Activated CD8-positive, alpha-beta memory T cell treated with anti-CD3 and anti-CD28 coated beads, Interleukin-2, amount 50 U/mL, for 24 hours (primary cell): Measurements from ENCODE around the gene EEF2KMT.
"Not testable (repeated sequence)": the region's sequence is repeated elsewhere in the genome, so short reads cannot be mapped to it uniquely, and the experiment has no call there.

Experiments
- DNase-seq: peaks from one replicate; pipeline ENCODE4 v3.0.0-alpha.2; 2020; ENCODE audit errors: extremely low read depth

The EEF2KMT gene

GRCh38 chr16:5070431-5071186 lies 27.0 kb downstream of the EEF2KMT start:
- DNase-seq, result no peak

- DNase-seq, result no peak
Measured at GRCh38 chr16:5069854-5070253, 27.7 kb downstream of the EEF2KMT start.

GRCh38 chr16:5069048-5069447 lies 28.5 kb downstream of the EEF2KMT start:
- no peak for DNase-seq

- DNase-seq, result no peak
Measured at GRCh38 chr16:5066511-5066910, 31.1 kb downstream of the EEF2KMT start.

GRCh38 chr16:5065813-5066212 lies 31.8 kb downstream of the EEF2KMT start, which contains the start of gene C16orf89:
Gene C16orf89, minus strand, starts transcription at chr16:5065956. Its CDS starts 48 bp downstream, at chr16:5065908.
- no peak for DNase-seq

GRCh38 chr16:5065326-5065725 lies 32.3 kb downstream of the EEF2KMT start:
- DNase-seq, result no peak

- no peak for DNase-seq
Measured at GRCh38 chr16:5064915-5065314, 32.7 kb downstream of the EEF2KMT start.

- DNase-seq, result no peak
Measured at GRCh38 chr16:5062790-5063765, 34.5 kb downstream of the EEF2KMT start.

GRCh38 chr16:5062051-5062450 lies 35.5 kb downstream of the EEF2KMT start:
- no peak for DNase-seq

- DNase-seq, result no peak
Measured at GRCh38 chr16:5060073-5060641, 37.4 kb downstream of the EEF2KMT start.

GRCh38 chr16:5059386-5060072 lies 38.1 kb downstream of the EEF2KMT start:
- DNase-seq, result no peak

GRCh38 chr16:5058476-5058875 lies 39.1 kb downstream of the EEF2KMT start:
- no peak for DNase-seq

GRCh38 chr16:5056352-5056751 lies 41.2 kb downstream of the EEF2KMT start:
- no peak for DNase-seq

- DNase-seq, result no peak
Measured at GRCh38 chr16:5054876-5055865, 42.4 kb downstream of the EEF2KMT start.

- no peak for DNase-seq
Measured at GRCh38 chr16:5046914-5047313, 50.7 kb downstream of the EEF2KMT start.

GRCh38 chr16:5045499-5046115 lies 52.0 kb downstream of the EEF2KMT start:
- no peak for DNase-seq

- not testable (repeated sequence) for DNase-seq
Measured at GRCh38 chr16:5044581-5044980, 53.0 kb downstream of the EEF2KMT start.

GRCh38 chr16:5044011-5044540 lies 53.5 kb downstream of the EEF2KMT start:
- no peak for DNase-seq

- DNase-seq, result no peak
Measured at GRCh38 chr16:5042574-5043171, 54.9 kb downstream of the EEF2KMT start.
